D341Med (cell line): Measurements from ENCODE around the gene METTL6.
"Not testable (repeated sequence)": the region's sequence is repeated elsewhere in the genome, so short reads cannot be mapped to it uniquely, and the experiment has no call there.

ENCODE experiments used
- DNase-seq: peaks from one replicate; pipeline ENCODE4 v3.0.0; 2012; ENCODE audit warnings: low spot score

The METTL6 gene

DNA sequence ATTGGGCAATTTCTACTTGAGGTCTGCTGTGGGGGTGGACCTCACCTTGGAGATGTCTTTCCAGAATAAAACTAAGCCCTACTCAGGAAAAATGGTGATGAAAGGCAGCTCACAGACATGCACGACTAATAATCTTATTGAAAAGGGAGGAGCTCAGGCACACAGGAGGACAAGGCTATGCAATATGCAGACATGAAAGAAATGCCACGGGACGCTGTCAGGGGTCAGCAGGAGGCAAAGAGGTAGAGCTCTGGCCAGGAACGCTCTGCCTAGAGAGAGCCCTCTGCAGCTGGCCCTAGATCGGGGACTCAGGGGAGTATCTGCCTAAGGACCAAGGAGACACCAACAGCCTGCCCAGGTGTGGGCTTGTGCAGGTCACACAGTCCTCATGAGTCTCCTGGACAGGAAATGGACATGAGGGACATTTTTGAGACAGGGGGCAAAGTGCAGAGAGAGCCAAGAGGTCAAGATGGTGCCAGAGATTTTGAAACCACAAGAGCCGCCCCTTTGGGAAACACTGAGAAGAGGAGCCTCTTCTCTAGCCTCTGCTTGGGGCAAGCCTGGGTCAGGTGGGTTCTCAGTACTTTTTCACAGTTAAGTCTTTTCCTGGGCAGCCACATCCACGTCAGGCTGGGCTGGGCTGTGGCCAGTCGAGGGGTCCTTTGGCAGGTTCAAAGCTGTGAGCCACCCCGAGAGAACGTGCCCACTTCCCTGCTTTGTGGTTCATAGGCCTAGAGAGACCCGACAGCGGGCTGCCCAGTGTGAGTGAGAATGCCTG, 23.3 kb upstream of the METTL6 start:
- no peak for DNase-seq

DNA sequence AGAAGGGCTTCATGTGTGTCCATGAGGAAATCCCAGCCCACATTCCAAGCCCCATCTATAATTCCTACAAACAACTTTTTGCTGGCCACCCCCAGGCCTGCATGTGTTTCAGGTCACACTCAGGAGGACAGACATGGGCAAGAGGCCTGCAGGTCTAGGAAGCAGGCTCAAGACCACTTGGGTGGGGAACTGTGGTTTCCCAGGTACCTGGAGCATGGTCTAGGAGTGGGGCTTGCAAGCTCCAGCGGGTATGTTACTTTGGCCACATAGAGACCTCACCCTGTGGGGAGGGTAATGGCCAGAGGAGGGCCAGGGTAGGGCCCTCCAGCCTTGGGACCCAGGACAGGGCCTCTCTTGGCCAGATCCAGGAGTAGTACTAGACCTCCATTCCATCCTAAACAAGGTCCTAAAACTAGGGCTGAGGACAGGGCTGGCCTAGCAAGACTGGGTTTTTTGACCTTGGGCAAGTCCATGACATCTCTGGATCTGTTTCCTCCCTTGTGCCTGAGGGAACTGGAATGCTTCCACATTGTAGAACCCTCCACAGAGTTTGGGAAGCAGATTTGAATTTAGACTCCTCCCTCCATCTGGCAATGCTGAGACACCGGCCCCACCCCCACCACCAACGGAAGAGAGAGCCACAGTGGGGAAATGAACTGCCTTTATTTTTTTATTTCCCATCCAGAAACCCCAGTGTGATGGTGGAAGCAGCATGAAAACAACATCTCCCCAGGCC, 22.3 kb upstream of the METTL6 start:
- DNase-seq = no peak

- DNase-seq = no peak
Measured at GRCh38 chr3:15443826-15444524, 16.6 kb upstream of the METTL6 start.

- no peak for DNase-seq
Measured at GRCh38 chr3:15440891-15441290, 13.5 kb upstream of the METTL6 start.

DNA sequence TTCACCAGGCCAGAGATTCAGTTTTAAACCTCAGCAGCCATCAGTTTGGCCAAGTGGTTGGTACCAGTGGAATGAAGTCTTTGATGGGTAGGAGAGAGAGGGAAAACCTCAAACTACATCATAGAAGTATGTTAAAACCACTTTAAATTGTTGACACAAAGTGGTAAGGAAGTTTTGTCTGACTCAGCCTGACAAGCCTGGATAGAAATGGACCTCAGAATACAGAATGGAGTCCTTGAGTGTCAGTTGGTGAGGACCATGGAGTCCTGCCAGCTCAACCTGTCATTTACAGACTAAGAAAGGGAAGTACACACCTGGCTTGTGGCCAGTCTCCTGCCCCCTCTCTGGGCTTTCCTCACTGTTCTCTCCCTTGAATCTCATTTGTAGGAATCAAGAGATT, 12.1 kb upstream of the METTL6 start:
- DNase-seq = no peak

DNA sequence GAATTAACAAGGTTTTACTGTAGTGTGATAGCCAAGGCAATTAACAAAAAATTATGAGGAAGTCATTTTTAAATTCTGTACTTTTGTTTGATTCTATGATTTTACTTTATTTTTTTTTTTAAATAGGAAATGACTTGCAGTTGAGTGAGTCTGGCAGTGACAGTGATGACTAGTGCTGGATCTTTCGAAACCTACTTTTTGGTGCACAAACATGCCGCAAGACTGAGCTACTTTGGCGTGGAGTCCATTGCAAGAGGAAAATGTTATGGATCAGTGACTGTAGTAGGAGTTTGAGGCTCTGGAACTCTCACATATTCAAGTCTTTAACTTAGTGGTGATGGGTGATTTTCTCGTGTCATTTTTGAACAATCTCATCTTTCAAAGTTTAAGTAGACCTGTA, 11.6 kb upstream of the METTL6 start:
- no peak for DNase-seq

- no peak for DNase-seq
Measured at GRCh38 chr3:15436246-15436645, 8.9 kb upstream of the METTL6 start.

GRCh38 chr3:15434756-15435155, 7.4 kb upstream of the METTL6 start:
- no peak for DNase-seq

DNA sequence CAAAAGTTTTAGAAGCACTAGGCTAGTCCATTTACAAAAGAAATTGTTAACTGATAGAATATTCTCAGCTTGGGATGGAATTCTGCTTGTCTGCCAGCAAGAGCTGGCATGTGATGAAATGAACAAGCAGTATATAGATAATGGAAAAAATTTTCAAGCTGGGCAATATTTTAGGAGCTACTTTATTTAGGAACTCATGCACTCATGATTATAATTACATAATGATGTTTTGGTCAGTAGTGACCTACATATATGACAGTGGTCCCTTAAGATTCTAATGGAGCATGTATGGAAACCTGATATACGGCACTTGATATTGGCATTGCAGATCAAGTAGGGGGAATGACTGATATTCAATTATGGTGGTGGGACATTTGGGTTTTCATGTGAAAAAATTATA, 6.2 kb upstream of the METTL6 start:
- no peak for DNase-seq

DNA sequence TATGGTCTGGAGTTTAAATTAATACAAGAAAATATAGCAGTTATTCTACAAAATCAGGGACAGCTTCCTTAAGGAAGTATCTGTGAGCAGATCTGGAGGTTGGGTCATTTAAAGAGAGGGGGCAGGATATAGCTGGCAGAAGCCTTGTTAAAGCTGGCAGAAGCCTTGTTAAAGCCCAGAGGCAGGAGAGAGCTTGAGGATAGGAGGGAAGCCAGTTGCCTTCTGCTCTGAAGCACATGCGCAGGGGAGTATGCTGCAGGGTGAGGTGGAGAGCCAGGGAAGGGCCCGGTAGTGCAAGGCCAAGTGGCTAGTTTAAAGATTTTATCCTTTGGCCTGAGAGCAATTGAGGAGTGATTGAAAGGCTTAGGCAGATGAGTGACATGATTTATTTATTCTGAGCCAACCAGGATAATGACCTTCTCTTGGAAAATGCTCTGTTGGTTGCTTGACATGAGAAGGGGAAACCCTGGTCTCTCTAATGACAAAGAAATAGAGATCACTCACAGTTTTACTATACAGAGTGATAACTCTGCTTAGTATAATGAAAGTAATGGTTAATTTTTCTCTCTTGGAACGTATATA, 4.0 kb upstream of the METTL6 start:
- no peak for DNase-seq

- no peak for DNase-seq
Measured at GRCh38 chr3:15430624-15431023, 3.3 kb upstream of the METTL6 start.

DNA sequence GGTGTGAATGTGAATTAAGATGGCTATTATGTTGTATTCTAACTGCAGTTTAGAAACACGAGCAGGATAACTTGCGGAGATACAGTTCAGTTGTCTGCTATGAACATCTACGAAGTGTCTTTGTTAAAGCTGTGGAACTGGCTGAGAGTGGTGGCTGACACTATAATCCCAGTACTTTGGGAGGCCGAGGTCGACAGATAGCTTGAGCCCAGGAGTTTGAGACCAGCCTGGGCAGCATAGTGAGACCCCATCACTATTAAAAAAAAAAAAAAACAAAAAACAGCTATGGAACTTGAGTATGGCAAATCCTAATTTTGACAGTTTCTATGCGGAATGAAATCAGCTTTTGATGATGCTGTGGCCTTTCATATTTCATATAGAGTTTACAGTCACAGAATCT, 1.7 kb upstream of the METTL6 start:
- DNase-seq = no peak

DNA sequence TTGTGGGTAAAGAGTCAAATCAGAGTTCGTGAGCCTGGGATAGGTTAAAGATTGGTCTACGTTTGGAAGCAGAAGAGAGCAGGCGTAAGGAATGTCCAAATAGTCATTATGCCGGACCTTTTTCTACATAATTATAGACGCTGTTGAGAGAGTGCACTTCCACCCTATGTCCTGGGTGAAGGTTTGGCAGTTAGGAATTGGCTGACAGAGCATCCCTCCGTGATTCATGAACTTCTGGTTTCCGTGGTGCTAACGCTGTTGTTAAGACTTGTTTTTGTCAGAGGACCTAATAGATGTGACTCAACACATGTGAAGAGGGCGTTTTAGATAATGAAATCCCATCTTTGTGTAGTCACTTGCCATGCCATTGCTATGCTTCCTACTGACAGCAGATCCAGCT, 1.2 kb upstream of the METTL6 start:
- no peak for DNase-seq

GRCh38 chr3:15427981-15428380, 637 bp upstream of the METTL6 start:
- DNase-seq = no peak

GRCh38 chr3:15426579-15427118, 695 bp downstream of the METTL6 start:
- DNase-seq = no peak

- no peak for DNase-seq
Measured at GRCh38 chr3:15420871-15421270, 6.5 kb downstream of the METTL6 start.

GRCh38 chr3:15410966-15411365, 16.4 kb downstream of the METTL6 start:
- not testable (repeated sequence) for DNase-seq

- DNase-seq = no peak
Measured at GRCh38 chr3:15409774-15410173, 17.6 kb downstream of the METTL6 start.

DNA sequence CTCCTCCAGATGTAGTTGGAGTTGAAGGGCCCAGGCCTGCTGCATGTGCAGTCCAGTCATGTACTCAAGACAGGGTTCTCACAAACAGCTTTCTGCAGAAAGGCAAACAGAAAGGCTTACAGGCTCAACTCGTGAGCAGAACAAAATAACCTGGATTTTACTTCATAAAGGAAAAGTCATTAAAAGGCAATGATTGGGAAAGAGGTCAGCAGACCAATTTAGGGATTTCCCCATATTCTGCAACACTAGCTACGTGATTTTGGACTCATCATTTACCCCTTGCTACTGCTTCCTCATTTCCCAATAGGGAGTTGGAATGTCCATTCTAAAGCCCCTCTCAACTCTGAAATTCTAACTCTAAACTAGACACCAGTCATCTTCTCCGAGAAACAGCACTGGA, 18.1 kb downstream of the METTL6 start:
- no peak for DNase-seq

- DNase-seq = peak; percentile 56
Measured at GRCh38 chr3:15405448-15406050, 21.8 kb downstream of the METTL6 start.

GRCh38 chr3:15404767-15405166, 22.6 kb downstream of the METTL6 start:
- DNase-seq = no peak

GRCh38 chr3:15403965-15404364, 23.4 kb downstream of the METTL6 start:
- DNase-seq = no peak
